Measurements from ENCODE around the gene MRPL41.
"Not testable (repeated sequence)": the region's sequence is repeated elsewhere in the genome, so short reads cannot be mapped to it uniquely, and the experiment has no call there.

Gene MRPL41

DNA sequence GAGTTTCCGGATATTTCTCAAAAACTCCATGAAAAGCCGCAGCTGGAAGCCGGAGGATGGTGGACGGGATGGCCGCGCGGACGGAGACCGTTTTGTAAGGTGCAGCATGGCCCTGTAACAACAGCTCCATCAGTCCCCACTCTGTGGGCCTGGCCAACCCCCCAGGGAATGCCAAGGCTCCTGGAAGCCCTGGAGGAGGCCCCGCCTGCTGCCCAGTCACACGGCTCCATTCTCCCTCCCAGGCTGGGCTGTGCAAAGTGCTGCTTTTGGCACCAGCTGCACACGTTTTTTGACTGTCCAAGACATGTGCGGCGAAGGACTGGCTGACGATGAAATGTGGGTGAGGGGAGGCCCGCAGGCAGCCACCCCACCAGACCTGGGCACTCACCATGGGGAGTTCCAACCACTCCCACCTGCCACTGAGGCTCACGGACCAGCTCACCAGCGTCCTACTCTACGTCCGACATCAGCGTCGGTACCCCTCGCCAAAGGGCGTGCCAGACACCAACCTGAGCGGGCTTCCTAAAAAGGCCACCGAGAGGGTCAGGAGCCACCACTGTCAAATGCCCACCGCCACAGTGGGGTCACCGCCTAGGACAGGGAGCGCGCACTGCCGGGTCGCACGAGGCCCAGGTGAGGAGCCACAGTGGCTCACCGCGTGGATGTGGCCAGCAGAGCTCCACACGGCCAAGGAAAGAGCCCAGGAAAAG lies 28.8 kb upstream of the MRPL41 start:
- DNase-seq = no peak

DNA sequence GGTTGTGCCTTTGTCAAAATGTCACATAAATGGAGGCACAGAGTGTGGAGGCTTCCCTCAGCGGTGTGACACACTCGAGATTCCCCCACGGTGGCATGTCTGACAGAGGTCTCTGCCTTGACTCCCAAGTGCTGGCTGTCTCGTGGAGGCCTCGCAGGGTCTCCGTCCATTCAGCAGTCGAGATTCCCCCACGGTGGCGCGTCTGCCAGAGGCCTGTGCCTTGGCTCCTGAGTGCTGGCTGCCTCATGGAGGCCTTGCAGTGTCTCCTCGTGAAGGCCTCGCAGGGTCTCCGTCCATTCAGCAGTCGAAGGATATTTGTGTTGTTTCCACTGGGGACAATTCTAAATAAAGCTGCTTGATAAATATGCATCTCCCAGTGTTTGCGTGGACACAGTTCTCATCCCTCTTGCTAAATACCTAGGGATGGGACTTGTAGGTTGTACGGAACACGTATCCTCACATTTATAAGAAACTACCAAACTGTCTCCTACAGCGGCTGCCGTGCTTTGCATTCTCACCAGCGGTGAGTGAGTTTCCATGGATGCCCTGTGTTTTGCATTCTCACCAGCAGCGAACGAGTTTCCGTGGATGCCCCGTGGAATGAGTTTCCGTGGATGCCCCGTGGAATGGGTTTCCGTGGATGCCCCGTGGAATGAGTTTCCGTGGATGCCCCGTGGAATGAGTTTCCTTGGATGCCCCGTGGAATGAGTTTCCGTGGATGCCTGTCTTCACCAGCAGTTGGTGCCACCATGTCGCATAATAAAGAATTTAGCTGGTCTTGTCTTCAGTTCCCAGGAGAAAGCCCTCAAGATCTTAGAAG lies 27.3 kb upstream of the MRPL41 start:
- DNase-seq = no peak

DNA sequence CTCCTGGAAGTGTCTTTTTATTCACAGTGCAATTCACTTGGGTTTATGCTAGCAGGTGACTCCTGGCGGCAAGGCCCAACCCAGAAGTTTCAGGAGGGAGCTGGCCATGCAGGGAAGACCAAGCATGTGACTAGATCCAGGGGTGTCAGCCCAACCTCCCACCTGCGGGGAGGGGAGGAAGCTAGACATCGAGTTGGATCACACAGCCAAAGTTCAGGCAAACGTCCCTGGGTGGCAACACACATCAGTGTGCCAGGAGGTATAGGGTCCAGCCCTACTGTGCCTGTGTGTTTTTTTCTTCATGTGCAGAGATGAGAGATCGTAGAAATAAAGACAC lies 26.7 kb upstream of the MRPL41 start:
- no peak for DNase-seq

DNA sequence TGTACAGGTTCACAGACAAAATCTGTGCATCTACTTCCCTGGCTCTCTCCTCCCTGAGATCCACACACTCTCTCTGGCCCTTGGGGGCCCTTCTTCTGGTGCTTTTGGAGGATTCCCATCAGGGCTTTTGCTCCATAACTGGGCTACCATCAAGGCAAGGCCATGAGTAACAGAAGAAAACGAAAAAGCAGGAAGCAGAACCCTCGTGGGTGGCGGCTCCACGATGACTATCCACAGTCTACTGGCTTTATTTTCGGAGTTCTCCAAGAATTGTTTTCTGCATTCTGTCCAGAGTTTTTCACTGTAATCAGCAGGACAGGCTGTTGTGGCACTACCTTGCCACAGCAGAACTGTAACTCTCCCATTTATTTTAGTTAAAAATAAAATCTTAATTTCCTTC lies 21.3 kb upstream of the MRPL41 start:
- DNase-seq = no peak

DNA sequence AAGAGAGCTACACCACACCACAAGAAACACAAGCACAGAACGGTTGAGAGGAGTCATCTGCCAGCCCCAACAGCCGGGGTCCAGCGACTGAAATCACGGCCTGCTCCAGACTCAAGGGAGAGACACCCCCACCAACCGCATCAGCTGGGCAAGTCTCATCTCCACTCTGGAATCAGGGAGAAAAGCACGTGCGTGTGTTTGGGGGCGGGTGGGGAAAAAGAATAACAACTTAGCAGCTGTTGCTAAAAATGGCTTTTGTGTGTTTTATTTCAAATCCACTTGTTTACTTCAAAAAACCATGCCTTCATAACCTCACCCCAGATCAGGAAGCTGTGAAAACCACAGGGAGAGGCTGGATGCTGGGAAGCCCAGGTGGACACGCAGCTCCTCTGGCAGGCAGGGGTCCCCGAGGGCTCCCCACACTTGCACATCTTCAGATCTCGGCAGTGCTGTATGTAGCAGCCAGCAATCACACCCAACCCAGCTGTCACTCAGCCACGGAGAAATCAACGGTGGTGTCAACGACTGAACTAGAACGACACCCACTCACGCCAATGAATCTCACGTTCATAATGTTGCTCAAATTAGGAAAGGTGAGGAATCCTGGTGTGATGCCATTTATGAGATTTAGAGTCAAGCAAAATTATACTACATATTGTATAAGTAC lies 20.4 kb upstream of the MRPL41 start:
- DNase-seq = no peak

DNA sequence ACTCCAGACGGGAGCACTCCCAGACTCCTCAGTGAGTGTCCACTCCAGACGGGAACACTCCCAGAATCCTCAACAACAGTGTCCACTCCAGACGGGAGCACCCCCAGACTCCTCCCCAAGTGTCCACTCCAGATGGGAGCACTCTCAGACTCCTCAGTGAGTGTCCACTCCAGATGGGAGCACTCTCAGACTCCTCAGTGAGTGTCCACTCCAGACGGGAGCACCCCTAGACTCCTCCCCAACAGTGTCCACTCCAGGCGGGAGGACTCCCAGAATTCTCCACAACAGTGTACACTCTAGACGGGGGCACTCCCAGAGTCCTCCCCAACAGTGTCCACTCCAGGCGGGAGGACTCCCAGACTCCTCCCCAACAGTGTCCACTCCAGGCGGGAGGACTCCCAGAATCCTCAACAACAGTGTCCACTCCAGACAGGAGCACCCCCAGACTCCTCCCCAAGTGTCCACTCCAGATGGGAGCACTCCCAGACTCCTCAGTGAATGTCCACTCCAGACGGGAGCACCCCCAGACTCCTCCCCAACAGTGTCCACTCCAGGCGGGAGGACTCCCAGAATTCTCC lies 18.7 kb upstream of the MRPL41 start:
- not testable (repeated sequence) for DNase-seq

- peak; percentile 49 for DNase-seq
These were observed 17.2 kb upstream of the MRPL41 start for GRCh38 chr9:137534256-137535119.

- no peak for DNase-seq
These were observed 16.6 kb upstream of the MRPL41 start for GRCh38 chr9:137535120-137535428.

DNA sequence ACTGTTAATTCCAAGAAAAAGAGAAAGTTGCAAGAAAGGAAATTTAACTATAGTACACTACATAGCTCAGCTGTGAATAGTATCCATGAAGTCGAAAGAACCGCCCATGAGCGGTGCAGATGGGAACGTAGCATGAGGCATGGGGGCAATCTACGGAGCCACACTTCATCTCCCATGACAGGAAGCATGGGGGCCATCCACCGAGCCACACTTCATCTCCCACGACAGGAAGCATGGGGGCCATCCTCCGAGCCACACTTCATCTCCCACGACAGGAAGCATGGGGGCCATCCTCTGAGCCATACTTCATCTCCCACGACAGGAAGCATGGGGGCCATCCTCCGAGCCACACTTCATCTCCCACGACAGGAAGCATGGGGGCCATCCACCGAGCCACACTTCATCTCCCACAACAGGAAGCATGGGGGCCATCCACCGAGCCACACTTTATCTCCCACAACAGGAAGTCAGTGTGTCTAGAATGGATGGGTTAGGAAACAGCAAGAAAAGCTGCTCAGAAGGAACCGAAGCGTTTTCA lies 15.0 kb upstream of the MRPL41 start:
- DNase-seq = peak; percentile 22

DNA sequence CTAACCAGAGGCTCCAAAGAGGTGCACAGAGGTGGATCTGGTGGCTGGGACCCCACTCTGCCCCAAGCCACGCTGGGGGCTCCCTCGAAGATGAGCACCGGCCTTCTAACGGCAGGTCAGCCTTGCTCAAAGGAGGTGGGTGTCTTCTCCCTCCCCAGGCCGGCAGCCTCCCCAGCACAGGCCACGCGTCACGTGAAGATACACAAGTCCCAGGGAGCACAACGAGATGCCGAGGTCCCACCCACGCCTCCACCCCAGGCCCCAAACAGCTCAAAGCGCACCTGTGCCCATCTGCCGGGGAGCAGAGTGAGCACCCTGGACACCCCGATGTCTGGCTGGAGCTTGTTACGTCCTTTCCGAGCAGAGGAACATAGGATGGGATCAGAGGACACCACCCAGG lies 13.6 kb upstream of the MRPL41 start:
- DNase-seq = no peak

- DNase-seq = no peak
These were observed 11.1 kb upstream of the MRPL41 start for GRCh38 chr9:137540536-137540935.

- no peak for DNase-seq
These were observed 9.2 kb upstream of the MRPL41 start for GRCh38 chr9:137542486-137542885.

DNA sequence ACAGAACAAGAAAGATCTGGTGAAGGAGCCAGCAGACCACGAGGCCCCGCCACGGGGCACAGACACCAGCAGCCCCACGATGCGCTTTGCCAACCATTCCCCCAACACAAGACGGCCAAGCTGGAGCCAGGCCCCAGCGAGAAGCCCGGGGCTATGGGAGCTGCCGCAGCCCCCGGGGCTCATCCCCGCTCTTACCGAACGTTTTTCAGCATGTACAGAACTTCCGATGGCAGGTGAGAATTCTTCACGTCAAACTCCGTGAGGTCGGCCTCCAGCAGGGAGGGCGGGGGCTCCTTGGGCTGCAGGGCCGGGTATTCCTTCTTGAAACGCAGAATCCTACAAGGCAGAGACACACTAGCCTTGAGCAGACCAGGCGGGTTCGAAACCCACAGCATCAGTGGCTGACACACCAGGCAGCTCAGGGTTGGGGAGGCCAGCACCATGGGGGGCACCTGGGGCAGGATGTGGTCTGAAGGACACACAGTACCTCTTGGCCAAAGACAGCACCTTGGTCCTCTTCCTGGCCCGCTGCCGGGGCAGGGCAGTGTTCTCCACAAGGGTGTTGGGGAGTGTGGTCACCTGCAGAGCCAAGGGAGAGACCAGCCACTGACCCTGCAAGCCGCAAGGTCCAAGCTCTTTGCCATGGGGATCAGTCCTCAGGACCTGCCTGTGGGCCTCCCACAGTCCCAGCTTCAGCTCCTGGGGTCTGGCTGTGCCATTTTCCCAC lies 8.3 kb upstream of the MRPL41 start:
- no peak for DNase-seq

DNA sequence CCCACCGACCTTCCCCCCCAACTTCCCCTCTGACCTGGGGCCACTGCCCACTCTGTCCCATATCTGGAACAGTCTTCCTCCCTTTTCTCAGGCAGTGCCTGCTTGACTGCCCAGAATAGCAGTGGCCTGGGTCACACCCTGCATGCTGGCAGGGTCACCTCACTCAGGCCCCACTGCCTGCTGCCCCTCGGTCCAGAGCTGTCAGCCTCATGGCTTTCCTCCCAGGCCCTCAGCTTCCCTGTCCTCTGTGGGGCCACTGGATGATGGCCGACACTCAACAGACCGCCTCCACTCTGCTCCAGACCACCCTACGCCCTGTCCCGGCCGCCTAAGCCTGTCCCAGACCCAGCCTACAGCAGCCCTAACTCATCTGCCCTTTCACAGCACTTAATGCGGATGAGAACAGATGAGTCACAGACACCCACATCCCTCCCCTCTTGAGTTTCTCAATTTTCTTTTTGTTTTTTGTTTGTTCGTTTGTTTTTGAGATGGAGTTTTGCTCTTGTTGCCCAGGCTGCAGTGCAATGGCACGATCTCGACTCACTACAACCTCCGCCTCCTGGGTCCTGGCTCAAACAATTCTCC lies 7.4 kb upstream of the MRPL41 start:
- no peak for DNase-seq

DNA sequence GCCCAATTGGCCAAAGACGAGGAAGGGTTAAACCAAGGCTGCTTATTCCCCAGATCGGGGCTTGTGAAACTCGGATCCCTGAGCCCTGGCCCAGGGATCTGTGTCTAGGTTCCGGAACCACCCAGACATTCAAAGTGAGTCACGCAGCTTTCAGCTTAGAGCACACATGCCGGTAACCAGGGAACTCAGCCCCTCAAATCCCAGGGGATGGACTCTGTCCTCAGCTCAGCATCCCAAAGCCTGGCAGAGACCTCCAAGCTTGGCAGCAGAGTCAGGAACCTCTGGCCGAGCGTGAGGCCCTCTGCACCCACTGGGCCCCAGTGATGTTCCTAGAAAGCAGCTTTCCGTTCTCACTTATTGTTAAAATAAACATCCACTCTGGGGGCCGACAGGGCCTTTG lies 6.6 kb upstream of the MRPL41 start:
- DNase-seq = no peak

GRCh38 chr9:137547687-137548543 lies 3.8 kb upstream of the MRPL41 start:
- no peak for DNase-seq

GRCh38 chr9:137550231-137550621 lies 1.5 kb upstream of the MRPL41 start, which contains the start of gene PNPLA7:
TSS of gene PNPLA7 (minus strand) at chr9:137550402. CDS start at chr9:137550197, 205 bp downstream.
- DNase-seq = peak; percentile 61

- DNase-seq = not testable (repeated sequence)
These were observed 768 bp upstream of the MRPL41 start for GRCh38 chr9:137550958-137551263.

GRCh38 chr9:137552022-137552768 lies 516 bp downstream of the MRPL41 start:
- no peak for DNase-seq

GRCh38 chr9:137553654-137554053 lies 2.0 kb downstream of the MRPL41 start:
- DNase-seq = not testable (repeated sequence)
